Heart left ventricle (tissue), 16 donors: ENCODE results near the gene EFCC1. TPM values are rescaled to one million over a fixed set of nuclear protein-coding genes. Genes with fewer than 3 reads are reported as not detected.
A peak's percentile ranks its signal among the peaks of the same experiment; 100 is the strongest.

Experiments
- ATAC-seq, 4 donors: fragments of 200-7000 bp; cut with Tn5 transposase; one replicate each; pipeline ENCODE4 v1.9.1; 2020 to 2022; ENCODE audit warnings: moderate library complexity in 4 of 4, mild to moderate bottlenecking in 3 of 4, moderate number of reproducible peaks in 1 of 4
- DNase-seq, 5 donors: peaks; one replicate each; pipeline ENCODE4 v3.0.0-alpha.2; 2020
- H3K27ac ChIP-seq, 12 donors: fragments of 200-600 bp; sonication (generic) in 4 of 12; one replicate each; pipeline versions ENCODE4 v1.5.0 to v1.8.0; 2016 to 2022; ENCODE audit warnings: mild to moderate bottlenecking in 2 of 12
- H3K27me3 ChIP-seq, 9 donors: fragments of 200-600 bp; sonication (generic) in 2 of 9; one replicate each; pipeline versions ENCODE4 v1.5.1 to v1.8.0; 2016 to 2022; ENCODE audit warnings: mild to moderate bottlenecking in 3 of 9
- H3K36me3 ChIP-seq, 9 donors: fragments of 200-600 bp; sonication (generic) in 2 of 9; one replicate each; pipeline versions ENCODE4 v1.5.0 to v1.8.0; 2018 to 2022; ENCODE audit warnings: mild to moderate bottlenecking in 2 of 9
- H3K4me1 ChIP-seq, 12 donors: fragments of 200-600 bp; sonication (generic) in 4 of 12; one replicate each; pipeline versions ENCODE4 v1.5.0 to v1.8.0; 2016 to 2022; ENCODE audit warnings: mild to moderate bottlenecking in 3 of 12
- H3K4me3 ChIP-seq, 12 donors: fragments of 200-600 bp; sonication (generic) in 4 of 12; one replicate each; pipeline versions ENCODE4 v1.5.0 to v1.8.0; 2017 to 2022; ENCODE audit warnings: mild to moderate bottlenecking in 9 of 12, moderate library complexity in 4 of 12
- H3K9me3 ChIP-seq, 12 donors: fragments of 200-600 bp; sonication (generic) in 4 of 12; one replicate each; pipeline versions ENCODE4 v1.5.0 to v1.8.0; 2016 to 2022; ENCODE audit warnings: mild to moderate bottlenecking in 1 of 12
- CTCF ChIP-seq, 12 donors: fragments of 200-600 bp; sonication (generic) in 4 of 12; IDR thresholded peaks; one replicate each; pipeline versions ENCODE4 v1.5.0 to v1.8.0; 2018 to 2022; ENCODE audit warnings: antibody characterized with exemption in 12 of 12, mild to moderate bottlenecking in 5 of 12
- POLR2A ChIP-seq, 2 donors: fragments of 450-650 bp; IDR thresholded peaks; one replicate each; pipeline ENCODE4 v1.6.1; 2017; ENCODE audit warnings: antibody characterized with exemption in 2 of 2, mild to moderate bottlenecking in 2 of 2, moderate library complexity in 2 of 2
- WGBS, 4 donors: extraction: QIAGEN DNeasy Blood & Tissue Kit in 2 of 4; methylation state at CpG; one replicate each; pipeline versions ENCODE4 v1.1.5 to v1.1.7; 2013 to 2018; 5-methylcytosine and 5-hydroxymethylcytosine counted together
- intact Hi-C, 10 donors: fragments of 100-400 bp; cut with DNase I; formaldehyde crosslinking; loops; one replicate each; pipeline versions ENCODE4 v1.11.1 to v1.14.2; 2022
- polyA plus RNA-seq, 2 donors: library from polyadenylated mRNA; stranded (reverse); fragments of 200-250 nt; gene quantifications; one replicate each; pipeline ENCODE4 v1.2.3, GENCODE V29; 2013
- total RNA-seq, 9 donors: library from RNA; depleted of rRNA in 2 of 9; stranded (reverse); fragments of >200 nt in 2 of 9; fragmentation: NEBNext Ultra II Directional in 3 of 9; extraction: Animal tissue kit (Norgen Biotek cat#: 25700) in 3 of 9; gene quantifications; one replicate each; pipeline versions ENCODE4 v1.1.0 to v1.2.4, GENCODE V29; 2016 to 2023
- donor health status: ischemic (EF 13 %, LVEDD 7.1; RV severe dilation, severe dysfunction).
- donor health status: healthy with polysubstance abuse.
- donor health status: DM: no; HTN: yes; CAD: no.
- donor health status: DM: no; HTN: no; CAD: no.
- donor health status: ischemic (EF 25% LVEDD 6.9; RV normal size, moderate dysfunction).
- donor health status: ischemic (EF 25% LVEDD 5.7; RV mildly dilated, moderate dysfunction).
- donor health status: healthy.
- donor health status: DM: yes; HTN: yes; CAD: no.
- donor health status: ischemic (EF 35%, LVEDD 5.7; RV mildly dilated, moderate dysfunction).
- donor health status: nonischemic (EF 11% LVEDD 7.7; RV severe dilation, severe dysfunction).
- donor health status: DM: yes; HTN: yes; CAD: no.
- donor health status: PGD.
- donor health status: ischemic (EF 29% LVEDD 5.4; RV normal size, mild dysfunction).
- donor health status: nonischemic (EF 23%, LVEDD 6.1; RV moderate dilation, normal function).

Gene EFCC1
- total and polyA plus RNA-seq, 11 donors = 0.60 to 2.5 (median 1.5) TPM

GRCh38 chr3:129026728-129027543 is 25.8 kb downstream of the EFCC1 start:
- 5 to 8% (median 6%) methylated on average over 5 to 54 of the region's 54 CpGs for WGBS, 4 donors
- TF ChIP-seq POLR2A (IDR thresholded peaks at IDR 0.05) (peak in 1 of 2 donors; percentile 78), CTCF (IDR thresholded peaks at IDR 0.05) (peak; percentile 47 to 95 (median 74))
- no peaks in the 10 kb centered on the region for H3K27me3 ChIP-seq
- ATAC-seq = peak; percentile 87 to 96 (median 90)
- H3K4me1 ChIP-seq = peaks cover 0 to 55% (median 35%) of the 10 kb centered on the region in 12 donors
- DNase-seq = peak; percentile 91 to 95 (median 94)
- H3K4me3 ChIP-seq = peak overlapping the region; percentile 27 to 68 (median 57)
- peaks cover 0 to 7% (median 0%) of the 10 kb centered on the region in 9 donors for H3K36me3 ChIP-seq
- intact Hi-C loops = loop anchor here in 2 of 10 donors (2.0 kb wide), 2 partner anchors 26 kb away; partner anchors contain the start of gene EFCC1 (in 1 of the 2)
- no peaks in the 10 kb centered on the region for H3K9me3 ChIP-seq
- peak overlapping the region in 11 of 12 donors; percentile 35 to 85 (median 74) for H3K27ac ChIP-seq

- intact Hi-C loops = loop anchor here in 2 of 10 donors (2.0 kb wide), 2 partner anchors 25 to 27 kb away; partner anchors contain the start of gene EFCC1 (in 1 of the 2)
- Histone ChIP-seq H3K36me3 (peaks cover 0 to 7% (median 0%) of the 10 kb centered on the region in 9 donors), H3K27ac (peak overlapping the region in 11 of 12 donors; percentile 27 to 85 (median 69)), H3K9me3 (no peaks in the 10 kb centered on the region), H3K27me3 (no peaks in the 10 kb centered on the region), H3K4me3 (peak overlapping the region; percentile 27 to 68 (median 57)), H3K4me1 (peaks cover 0 to 49% (median 35%) of the 10 kb centered on the region in 12 donors)
- no peak for DNase-seq
- ATAC-seq = no peak
- no peak for TF ChIP-seq CTCF (IDR thresholded peaks at IDR 0.05)
- TF ChIP-seq POLR2A (IDR thresholded peaks at IDR 0.05) = no peak
- 79 to 91% (median 79%) methylated on average over 14 to 15 of the region's 15 CpGs for WGBS, 4 donors
Observed at GRCh38 chr3:129027544-129027880, 26.4 kb downstream of the EFCC1 start.

GRCh38 chr3:129028866-129029265 is 27.8 kb downstream of the EFCC1 start:
- no peak overlapping the region for H3K4me3 ChIP-seq
- H3K36me3 ChIP-seq = peaks cover 0 to 11% (median 0%) of the 10 kb centered on the region in 9 donors
- TF ChIP-seq CTCF (IDR thresholded peaks at IDR 0.05) = no peak
- TF ChIP-seq POLR2A (IDR thresholded peaks at IDR 0.05) = no peak
- ATAC-seq = no peak
- intact Hi-C loops = no loop called here
- H3K27me3 ChIP-seq = no peaks in the 10 kb centered on the region
- H3K9me3 ChIP-seq = no peaks in the 10 kb centered on the region
- H3K27ac ChIP-seq = no peak overlapping the region
- H3K4me1 ChIP-seq = peaks cover 0 to 35% (median 27%) of the 10 kb centered on the region in 12 donors
- WGBS, 4 donors = 90 to 93% (median 92%) methylated on average over 13 of the region's 13 CpGs
- no peak for DNase-seq

GRCh38 chr3:129030611-129031010 is 29.5 kb downstream of the EFCC1 start:
- Histone ChIP-seq H3K4me1 (peaks cover 0 to 19% (median 14%) of the 10 kb centered on the region in 12 donors), H3K27me3 (no peaks in the 10 kb centered on the region), H3K27ac (no peak overlapping the region), H3K4me3 (no peak overlapping the region), H3K9me3 (no peaks in the 10 kb centered on the region), H3K36me3 (peaks cover 0 to 18% (median 0%) of the 10 kb centered on the region in 9 donors)
- no peak for TF ChIP-seq CTCF (IDR thresholded peaks at IDR 0.05)
- no peak for TF ChIP-seq POLR2A (IDR thresholded peaks at IDR 0.05)
- ATAC-seq (no peak), DNase-seq (no peak)
- intact Hi-C loops = loop anchor here in 1 of 10 donors (10.0 kb wide), 1 partner anchor 46 kb away; no protein-coding TSS in a partner anchor
- 91 to 100% (median 96%) methylated on average over 2 to 4 of the region's 4 CpGs for WGBS, 4 donors
